ENCODE results near the gene ATG10. TPM values are rescaled to one million over a fixed set of nuclear protein-coding genes. Genes with fewer than 3 reads are reported as not detected.
"Not testable (repeated sequence)": the region's sequence is repeated elsewhere in the genome, so short reads cannot be mapped to it uniquely, and the experiment has no call there.

ATG10 gene
- polyA plus RNA-seq, 5 donors = 10.3 to 15.3 (median 11.6) TPM

DNA sequence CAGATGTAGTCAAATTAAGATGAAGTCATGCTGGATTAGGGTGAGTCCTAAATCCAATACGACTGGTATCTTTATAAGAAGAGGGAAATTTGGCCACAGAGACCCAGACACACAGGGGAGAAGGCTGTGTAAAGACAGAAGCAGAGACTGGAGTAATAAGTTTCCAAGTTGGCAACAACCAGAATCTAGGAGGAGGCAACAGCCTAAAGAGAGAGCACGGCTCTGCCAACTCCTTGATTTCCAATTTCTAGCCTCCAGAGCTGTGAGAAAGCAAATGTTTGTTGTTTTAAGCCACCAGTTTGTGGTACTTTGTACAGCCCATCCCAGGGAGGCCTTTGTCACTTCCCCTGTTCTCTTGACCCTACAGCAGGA is 74.4 kb downstream of the ATG10 start:
- no peak for DNase-seq

DNA sequence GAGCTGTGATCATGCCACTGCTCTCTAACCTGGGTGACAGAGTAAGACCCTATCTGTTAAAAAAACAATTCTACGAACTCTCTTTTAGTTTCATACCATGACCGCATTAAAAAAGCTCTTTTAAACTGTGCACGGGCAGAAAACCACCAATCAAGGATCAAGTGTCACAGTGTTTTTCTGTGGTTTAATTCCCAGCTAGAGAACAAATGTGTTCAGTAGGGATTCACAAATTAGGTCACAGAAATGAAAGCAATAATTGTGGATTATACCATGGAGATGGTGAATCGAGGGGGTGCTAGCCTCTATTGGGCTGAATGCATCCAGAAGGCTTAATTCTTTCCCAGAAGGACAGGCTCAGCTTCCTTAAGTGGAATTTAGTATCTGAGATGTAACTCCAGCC is 79.1 kb downstream of the ATG10 start:
- DNase-seq = no peak

DNA sequence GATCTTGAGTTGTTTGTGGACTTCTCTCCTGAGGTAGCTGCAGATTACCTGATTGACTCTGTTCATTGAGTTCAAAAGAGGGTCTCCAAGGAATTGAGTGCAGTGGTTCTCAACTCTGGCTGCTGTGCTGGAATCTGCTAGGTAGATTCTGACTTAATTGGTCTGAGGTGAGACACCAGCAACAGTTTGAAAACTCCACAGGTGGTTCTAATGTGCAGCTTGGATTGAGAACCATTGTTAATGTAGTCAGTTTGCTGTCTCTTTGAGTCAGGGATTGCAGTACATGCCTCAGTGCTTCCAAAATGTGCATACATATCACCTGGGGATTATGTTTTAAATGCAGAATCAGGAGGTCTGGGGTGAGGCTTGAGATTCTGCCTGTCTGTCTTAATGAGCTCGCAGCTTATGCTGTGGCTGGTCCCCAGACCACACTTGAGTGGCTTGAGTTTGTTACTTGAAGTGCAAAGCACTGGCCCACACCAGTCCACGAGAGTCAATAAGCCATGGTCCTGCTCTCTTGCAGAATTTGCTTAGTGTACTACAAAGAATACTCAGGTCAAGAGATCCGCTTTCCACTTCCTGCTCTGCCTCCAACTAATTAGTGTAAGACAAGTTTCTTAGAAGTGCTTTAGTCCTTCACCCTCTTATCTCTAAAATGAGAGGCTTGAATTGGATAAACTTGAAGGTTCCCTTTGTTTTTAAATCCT is 82.3 kb downstream of the ATG10 start:
- no peak for DNase-seq

DNA sequence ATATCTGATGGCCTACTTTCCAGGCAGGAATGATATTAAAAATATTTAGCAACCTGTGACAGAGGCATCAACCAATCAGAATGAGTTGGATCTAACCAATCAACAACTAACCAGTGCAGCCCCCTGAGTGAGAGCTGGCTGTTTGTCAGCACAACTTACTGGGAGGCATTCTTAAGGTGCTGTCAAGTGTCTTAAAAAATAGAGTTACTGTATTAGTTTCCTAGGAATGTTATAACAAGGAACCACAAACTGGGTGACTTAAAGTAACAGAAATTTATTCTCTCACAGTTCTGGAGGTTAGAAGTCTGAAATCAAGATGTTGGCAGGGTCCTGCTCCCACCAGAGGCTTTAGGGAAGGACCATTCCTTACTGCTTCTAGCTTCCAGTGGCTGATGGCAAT is 85.2 kb downstream of the ATG10 start:
- no peak for DNase-seq

DNA sequence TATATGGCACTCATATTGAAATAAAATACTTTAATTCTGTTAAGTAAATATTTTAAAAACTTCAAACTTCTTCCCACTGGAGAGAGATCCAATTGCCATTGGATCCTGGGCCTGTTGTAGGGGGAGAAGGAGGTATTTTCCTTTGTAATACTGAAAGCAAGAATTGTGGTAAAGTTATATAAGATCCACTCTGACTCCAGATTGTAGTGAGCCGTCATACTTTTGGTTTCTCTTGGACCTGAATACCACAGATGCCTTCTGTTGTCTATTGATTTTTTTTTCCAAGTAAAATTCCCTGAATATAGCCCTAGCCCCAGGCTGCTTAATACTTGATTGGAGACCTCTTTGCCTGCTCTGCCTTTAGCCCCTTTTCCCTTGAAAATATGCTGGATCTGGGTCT is 86.9 kb downstream of the ATG10 start:
- DNase-seq = no peak

DNA sequence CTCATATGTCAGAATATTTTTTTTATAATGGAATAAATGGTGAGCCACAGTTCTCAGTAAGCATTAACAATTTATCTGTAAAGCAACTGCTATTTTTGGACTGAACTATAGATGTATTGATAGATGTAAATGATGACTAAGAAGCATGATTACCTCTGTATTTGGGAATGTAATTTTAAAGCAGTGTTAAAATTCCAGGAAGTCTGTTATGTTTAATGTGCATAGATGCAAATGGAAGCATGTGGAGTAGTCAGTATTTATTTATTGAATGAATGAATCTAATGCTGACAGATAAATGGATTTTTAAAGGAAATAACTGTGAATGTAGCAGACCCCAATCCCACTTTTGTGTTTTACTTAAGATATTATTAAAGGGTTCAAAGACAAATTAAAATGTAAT is 95.0 kb downstream of the ATG10 start:
- no peak for DNase-seq

DNA sequence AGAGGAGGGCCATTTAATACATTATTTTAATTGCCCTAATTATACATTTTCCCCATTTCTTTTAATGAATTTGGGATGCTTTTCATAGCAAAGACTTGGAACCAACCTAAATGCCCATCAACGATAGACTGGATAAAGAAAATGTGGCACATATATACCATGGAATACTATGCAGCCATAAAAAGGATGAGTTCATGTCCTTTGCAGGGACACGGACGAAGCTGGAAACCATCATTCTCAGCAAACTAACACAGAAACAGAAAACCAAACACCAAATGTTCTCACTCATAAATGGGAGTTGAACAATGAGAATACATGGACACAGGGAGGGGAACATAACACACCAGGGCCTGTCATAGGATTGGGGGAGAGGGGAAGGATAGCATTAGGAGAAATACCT is 96.2 kb downstream of the ATG10 start:
- not testable (repeated sequence) for DNase-seq

DNA sequence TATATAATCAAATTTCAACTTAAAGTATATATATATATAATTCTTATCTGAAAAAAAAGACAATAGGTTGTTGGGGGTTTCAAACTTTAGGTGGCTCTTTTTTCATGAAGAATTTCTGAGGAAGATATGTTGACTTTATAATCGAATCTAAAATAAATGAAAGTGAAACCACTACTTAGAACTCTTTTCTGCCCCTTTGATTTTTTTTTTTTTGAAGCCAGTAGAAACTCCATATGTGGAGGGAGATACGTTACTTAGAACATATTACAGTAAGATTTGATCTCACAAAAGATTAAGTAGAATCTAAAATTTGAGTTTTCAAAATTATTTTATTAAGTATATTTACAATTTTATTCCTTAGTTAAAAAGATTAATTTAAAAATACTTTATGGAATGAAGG is 96.9 kb downstream of the ATG10 start:
- no peak for DNase-seq

DNA sequence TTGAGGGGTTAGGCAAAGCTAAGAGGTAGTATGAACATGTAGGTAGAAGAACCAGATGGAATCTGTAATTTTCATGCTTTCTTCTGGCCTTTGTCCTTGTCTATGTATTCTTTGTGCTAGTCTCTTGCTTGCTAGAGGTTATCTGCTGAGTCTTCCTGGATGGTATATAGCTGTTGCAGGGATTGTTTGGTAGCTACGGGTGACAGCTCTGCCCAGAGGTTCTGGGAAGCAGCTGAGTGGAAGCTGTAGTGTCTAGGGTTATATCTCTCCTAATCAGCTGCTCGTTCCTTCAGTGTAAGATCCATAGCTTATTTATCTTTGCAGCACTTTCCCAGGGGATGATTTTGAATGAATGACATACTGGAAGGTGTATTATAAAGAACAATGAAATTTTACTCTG is 100.3 kb downstream of the ATG10 start:
- no peak for DNase-seq

DNA sequence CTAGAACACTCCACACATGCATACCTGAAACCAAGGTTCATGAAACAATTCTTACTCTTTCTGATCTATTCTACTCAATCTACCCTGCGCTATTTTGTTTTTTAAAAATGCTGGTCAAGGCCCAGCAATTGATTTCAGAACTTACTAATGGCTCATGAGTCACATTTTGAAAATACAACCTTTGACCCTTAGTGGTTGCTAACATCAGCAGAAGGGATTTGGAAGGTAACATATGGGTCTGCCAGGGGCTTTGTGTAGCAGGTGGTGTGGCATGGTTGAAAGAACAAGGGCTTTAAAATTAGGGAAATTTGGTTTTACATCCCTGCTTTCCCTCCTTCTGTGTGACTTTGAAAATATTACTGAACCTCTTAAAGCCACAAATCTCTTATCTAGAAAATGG is 101.4 kb downstream of the ATG10 start:
- no peak for DNase-seq

DNA sequence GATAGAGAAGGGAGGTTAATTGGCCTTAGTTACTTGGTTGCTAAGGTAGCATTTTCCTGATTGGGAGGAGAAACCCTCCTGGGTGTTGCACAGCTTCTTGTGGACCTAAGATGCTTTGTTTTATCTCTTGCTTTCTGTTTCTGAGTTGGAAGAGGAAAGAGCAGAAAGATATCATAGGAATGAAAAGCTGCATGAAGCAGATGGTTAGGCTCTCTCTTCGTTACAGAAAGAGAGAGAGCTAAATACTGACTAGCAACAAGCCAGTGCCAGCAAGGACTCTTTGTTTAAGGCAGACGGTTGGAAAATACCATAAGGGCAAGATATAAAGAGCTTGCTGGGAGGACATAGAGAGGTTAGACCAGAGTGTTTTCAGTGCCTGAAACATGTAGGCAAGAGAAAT is 103.1 kb downstream of the ATG10 start:
- peak in 1 of 2 donors; percentile 5 for DNase-seq

DNA sequence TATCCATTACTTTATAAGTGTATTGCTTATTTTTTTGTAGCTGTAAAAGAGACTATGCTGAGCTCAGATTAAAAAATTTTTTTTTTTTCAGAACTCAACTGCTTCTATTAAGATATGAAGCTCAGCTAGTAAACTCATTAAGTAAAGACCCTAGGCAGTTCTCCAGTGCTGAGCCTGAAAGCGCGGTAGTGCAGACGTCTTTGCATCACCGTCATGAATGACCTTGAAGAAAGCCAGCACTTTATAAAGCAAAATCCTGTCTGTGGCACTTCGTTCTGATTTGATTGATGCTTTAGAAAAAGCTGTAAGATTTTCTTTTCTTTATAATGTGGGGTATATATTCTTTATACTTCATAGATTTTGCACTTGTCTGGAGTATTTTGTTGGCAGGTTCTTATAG is 105.7 kb downstream of the ATG10 start:
- DNase-seq = no peak

DNA sequence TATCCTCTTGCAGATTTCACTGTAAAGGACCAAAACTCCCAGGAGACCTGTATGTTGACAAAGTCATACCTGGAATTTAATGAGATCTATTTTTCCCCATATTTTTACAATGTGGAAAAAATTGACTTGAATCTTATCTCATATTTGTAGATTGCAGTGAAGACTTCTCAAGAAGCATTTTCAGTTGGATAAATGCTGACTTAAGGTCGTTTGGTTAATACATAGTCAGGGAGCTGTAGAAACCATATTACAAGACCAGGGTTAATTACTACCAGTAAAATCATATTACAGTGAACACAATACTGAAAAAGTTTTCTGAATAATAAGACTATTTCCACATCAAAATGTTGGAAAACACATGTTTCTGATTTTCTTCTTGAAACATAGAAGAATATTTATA is 119.8 kb downstream of the ATG10 start:
- no peak for DNase-seq

DNA sequence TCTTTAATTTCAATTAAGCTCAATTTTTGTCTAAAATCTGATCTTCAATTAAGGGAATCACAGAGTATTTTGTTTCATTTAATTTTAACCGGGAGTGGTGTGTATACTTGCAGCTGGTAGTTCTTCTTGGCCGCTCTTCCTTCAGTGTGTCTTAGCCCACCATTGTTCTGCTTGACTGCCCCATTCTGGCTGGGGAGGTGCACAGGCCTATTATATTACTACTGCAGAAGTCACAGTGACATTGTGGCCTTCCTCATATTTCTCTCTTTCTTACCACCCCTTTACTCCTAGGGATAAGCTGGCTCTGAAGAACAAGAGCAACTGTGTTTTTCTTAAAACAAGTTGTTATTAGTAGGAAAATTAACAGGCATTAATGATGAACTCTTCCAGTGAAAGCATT is 123.7 kb downstream of the ATG10 start:
- DNase-seq = no peak

DNA sequence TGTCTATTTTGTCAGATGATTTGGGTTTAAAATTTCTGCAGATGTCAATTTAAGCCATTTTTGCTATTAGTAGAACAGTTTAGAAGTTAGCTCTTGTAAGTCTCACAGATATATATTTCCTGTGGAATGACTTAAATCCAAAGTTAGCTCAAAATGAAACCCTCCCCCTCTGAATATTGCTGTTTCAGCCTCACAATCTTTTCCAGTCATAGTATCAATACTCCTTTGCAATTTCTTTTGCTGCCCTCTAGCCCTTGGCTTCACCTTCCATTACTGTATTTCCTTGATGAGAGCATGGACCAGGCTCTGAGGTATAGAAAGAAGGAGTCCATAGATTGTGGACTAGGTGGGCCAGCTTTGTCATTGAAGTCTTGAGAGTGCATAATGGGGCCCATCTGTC is 124.4 kb downstream of the ATG10 start:
- DNase-seq = no peak

DNA sequence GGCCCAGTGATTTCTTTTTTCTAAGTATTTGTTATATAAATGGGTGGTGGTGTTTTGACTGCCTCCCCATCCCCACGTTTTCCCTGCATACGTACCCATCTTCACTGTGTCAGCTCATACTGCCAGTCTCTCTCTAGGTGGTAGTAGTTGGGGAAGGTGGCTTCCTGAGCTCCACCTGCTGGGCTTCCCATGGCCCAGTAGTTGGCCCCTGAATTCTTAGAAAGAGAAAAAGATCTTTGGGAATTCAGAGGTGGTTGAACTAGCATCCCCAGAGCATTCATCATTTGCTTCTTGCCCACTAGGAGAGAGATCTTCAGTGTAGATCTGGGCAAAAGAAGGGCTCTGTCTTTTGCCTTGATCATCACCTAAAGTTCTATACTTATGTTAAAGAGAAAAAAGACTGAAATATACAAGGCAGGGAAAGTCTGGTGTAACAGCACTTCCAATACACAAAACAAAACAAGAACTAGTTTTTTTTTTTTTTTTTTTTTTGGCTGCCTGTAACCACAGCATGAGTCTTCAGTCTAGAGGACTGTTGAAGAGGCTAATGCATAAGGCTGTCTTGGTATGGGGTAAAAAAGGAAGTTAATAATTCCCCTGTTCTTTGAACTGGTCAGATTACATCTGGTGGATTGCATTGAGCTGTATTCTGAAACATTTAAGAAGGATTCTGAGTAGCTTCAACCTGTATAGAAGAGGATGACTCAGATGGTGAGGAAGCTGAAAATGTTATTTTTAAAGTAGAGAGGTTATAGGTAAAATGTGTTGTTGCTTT is 128.7 kb downstream of the ATG10 start:
- DNase-seq = no peak

DNA sequence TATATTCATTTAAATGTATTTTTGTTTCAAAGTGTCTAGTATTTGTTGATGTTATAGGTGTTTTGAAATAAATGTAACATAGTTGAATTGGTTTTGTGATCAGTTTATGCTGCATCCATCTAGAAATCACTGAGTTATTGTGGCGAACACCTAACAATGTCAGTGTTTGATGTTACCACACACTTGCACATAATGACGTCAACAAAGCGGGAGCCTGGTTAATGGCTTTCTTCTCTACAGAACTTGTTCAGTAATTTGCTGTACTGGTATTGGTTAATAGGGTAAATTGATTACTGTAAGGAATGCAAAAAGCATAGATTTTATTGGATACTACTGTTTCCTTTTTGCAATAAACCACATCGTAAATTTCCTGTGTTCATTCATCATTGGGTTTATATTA is 133.0 kb downstream of the ATG10 start:
- no peak for DNase-seq

DNA sequence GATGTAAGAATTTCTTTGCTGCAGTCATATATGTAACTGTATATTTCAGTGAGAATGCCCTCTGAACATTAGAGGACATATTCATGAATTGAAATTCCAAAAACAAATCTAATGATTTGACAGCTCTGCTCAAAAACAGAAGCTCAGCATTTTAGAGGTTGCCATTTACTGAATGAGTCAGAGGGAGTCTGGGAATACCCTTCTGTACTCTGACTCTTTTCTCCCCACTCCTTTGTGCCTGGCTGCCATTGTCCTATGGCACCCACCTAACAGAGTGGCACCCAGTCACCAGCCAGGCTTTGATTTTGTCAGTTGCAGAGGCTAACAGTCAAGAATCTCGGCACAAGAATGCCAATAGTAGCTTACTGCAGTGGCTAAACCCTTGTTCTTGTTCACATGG is 133.6 kb downstream of the ATG10 start:
- DNase-seq = no peak

DNA sequence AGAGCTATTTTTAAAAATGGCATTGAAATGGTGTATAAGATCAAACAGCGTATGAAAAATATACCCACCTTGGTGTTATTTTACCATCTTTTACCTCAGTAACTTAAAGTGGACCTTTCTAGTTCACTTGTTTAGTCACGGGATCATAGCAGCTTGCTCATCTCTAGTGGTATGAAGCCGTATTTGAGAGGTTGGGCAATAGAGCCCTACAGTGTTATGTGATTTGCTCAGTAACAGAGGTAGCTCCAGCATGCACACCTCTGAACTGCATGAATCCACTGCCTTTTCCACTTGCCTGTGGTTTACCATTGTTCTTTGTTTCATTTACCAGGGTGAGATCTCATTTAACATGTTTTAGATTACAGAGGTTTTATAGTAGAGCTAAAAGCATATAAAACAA is 134.4 kb downstream of the ATG10 start:
- DNase-seq = no peak

DNA sequence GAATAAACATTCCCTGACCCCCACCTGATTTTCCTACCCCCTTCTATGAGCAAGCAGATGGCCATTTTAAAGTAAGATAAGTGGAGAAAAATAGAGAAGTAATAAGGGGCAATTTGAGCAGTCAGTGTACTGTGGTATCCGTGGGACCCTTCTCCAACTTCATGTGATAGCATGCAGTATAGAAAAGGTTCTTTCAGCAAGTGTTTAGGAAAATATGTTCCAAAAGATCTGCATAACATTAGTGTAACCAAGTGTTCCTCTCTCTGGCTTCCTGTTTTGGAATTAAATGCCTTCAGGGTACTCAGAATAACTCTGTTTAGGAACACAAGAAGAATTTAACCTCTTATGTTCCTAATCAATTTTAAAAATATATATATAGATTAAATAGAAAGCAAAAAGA is 134.9 kb downstream of the ATG10 start:
- DNase-seq = no peak

DNA sequence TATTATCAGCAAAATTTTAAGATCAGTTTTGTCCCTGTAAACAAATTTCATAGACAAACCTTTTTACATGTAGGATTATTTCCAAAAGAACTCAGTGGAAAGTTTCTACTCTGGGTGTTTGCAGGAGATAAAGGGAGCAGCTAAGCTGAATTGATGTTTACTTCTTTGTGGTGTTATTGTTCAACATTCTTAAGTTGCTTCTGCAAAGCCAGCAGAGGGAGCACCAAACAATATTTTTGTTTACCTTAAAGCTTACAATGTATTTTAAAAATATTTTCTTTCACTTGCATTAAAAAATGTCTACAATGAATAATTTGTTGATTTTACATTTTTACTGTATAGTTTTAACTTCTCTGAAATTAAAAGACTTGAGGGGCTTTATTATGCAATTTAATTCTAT is 135.4 kb downstream of the ATG10 start:
- DNase-seq = peak; percentile 18 to 28

DNA sequence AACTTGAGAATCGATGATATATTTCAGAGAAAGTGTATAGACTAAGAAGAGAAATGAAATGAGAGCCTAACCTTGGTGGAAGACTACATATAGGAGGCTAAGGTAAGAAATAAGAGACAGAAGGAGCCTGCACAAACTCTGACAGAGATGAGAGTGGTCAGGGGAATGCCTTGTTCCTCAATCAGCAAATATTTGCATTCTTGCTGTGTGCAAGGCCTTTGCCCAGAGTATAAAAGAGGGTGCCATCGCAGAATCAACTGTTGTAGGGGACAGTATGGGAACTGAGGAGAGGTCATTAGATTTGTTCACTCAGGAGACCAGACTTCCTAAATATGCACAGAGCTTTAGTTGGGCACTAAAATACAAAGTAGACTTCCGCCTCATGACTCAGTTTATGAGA is 137.2 kb downstream of the ATG10 start:
- no peak for DNase-seq

DNA sequence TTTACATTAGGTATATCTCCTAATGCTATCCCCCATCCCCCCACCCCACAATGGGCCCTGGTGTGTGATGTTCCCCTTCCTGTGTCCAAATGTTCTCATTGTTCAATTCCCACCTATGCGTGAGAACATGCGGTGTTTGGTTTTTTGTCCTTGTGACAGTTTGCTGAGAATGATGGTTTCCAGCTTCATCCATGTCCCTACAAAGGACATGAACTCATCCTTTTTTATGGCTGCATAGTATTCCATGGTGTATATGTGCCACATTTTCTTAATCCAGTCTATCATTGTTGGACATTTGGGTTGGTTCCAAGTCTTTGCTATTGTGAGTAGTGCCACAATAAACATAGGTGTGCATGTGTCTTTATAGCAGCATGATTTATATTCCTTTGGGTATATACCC is 138.1 kb downstream of the ATG10 start:
- DNase-seq = not testable (repeated sequence)

DNA sequence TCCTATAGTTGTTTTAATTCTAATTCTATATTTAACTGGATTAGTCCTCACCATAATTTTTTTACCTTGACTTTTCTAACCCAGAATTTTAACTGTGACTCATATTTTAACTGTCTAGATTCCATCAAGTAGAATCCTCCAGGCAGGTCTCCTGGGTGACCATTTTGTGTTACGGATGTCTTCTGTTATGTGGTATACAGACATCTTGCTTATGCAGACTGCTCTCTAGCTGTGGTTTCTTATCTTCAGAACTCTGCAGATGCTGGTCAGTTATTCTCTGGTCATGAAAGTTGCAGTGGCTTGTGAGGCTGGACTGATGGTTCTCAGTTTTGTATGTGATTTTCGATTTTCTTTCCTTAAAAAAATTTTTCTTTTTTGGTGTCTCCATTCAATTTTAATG is 139.4 kb downstream of the ATG10 start:
- DNase-seq = no peak
